ENCODE results near the gene CEP83.
"Not testable (repeated sequence)": the region's sequence is repeated elsewhere in the genome, so short reads cannot be mapped to it uniquely, and the experiment has no call there.

The CEP83 gene, protein sequence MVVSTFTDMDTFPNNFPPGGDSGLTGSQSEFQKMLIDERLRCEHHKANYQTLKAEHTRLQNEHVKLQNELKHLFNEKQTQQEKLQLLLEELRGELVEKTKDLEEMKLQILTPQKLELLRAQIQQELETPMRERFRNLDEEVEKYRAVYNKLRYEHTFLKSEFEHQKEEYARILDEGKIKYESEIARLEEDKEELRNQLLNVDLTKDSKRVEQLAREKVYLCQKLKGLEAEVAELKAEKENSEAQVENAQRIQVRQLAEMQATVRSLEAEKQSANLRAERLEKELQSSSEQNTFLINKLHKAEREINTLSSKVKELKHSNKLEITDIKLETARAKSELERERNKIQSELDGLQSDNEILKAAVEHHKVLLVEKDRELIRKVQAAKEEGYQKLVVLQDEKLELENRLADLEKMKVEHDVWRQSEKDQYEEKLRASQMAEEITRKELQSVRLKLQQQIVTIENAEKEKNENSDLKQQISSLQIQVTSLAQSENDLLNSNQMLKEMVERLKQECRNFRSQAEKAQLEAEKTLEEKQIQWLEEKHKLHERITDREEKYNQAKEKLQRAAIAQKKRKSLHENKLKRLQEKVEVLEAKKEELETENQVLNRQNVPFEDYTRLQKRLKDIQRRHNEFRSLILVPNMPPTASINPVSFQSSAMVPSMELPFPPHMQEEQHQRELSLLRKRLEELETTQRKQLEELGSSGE

DNA sequence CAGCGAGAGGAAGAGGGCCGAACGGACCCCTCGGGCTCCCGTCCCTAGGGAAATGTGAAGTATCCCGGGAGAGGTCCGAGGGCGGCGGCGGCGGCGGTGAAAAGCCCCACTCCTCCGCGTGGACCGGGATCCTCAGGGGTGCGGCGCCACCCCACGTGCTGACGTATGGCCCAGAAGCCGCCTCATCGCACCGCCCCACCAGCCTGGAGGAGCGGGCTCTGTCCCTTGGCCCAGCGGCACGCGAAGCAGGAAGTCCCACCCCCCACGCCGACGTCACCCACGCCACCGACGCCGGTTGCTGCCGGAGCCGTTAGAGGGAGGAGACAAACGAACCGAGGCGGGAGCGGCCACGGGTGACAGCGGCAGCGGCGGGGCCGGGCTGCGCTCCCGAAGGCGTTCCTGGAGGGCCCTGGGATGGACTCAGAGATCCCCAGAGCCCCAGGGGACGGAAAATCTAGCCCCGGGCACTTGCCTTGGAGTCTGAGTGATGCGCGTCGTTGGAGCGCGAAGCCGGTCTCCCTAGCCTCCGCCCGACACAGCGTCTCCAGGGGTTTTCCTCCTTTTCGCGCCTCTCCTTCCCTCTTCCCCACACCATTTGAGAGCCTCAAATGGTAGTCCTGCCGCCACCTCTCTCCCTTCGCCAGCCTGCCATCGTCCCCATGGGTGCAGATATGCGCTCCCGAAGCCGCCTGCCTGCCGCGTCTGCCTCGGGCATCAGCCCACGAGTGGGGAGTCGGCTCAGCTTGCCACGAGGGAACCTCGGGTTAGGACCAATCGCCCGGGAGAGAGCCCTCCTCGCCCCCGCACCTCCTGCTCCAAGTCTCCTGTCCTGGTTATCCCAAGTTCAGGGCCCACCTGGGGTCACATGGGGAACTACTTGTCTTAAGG is at the start of gene CEP83:
Gene CEP83, minus strand, starts transcription at position 140 of the 888 bp plus-strand sequence. CDS start 47,377 bp downstream, outside the sequence.
- DNase-seq (ENCODE audit: low spot score): peak; percentile 97

DNA sequence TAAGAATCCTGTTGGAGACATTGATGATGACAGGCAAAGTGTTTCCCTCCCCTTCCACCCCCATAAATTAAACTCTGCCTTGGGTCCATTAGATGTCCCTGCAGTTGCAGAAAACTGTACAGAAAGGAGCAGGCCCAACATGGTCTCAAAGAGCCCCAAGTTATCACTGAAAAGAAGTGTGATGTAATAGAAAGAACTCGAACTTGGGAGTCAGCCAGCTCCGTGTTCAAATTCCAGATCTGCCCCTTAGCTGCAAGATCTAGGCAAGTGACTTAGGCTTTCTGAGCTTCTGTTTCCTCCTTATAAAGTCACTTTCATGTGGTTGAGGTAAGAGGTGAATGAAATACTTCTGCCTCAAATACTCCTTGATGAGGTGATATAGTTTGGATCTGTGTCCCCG is 49.6 kb upstream of the CEP83 start:
- no peak for DNase-seq (ENCODE audit: low spot score)

DNA sequence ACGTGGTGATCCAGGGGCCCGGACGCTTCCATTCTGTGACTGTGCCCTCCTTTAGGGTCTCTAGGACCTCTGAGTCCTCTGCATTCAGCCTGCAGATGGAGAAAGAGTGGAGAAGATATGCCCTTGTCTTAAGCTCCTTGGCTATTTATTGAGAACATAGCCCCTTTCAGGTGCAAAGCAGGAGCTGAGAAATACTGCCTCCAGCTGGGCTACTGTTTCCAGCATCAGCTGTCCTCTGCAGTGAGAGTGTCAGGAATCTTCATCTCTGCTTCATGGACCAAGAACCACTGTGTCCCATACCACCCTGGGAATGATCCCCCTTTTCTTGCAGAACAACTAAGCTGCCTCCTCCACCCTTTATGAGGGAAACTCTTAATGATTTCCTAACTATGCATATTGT is 47.8 kb upstream of the CEP83 start:
- no peak for DNase-seq (ENCODE audit: low spot score)

DNA sequence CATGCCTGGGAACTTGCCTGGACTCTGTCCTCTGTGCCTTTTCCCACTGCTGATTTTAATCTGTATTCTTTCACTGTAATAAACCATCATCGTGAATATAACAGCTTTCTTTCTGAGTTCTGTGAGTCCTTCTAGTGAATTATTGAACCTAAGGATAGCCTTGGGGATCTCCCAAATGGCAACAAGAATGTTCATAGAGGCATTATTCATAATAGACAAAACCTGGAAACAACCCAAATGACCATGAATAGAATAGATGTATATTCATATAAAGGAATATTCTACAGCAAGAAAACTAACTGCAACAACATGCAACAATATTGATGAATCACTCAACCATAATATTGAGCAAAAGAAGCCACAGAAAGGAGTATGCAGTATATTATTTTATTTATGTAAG is 44.7 kb upstream of the CEP83 start:
- DNase-seq (ENCODE audit: low spot score): no peak

DNA sequence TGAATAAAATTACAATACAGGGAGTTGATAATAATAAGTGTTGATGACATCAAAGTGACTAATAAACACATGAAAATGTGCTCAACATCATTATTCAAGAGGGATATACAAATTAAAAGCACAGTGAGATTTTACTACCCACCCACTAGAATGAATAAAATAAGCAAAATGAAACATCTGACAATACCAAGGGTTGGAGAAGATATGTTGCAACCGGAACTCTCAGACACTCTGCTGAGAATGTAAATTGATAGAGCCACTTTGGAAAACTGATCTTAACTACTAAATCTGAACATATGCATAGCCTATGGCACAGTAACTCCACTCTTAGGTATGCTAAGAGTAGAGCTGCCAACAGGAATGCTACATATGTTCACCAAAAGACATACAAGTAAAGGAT is 44.0 kb upstream of the CEP83 start:
- no peak for DNase-seq (ENCODE audit: low spot score)

DNA sequence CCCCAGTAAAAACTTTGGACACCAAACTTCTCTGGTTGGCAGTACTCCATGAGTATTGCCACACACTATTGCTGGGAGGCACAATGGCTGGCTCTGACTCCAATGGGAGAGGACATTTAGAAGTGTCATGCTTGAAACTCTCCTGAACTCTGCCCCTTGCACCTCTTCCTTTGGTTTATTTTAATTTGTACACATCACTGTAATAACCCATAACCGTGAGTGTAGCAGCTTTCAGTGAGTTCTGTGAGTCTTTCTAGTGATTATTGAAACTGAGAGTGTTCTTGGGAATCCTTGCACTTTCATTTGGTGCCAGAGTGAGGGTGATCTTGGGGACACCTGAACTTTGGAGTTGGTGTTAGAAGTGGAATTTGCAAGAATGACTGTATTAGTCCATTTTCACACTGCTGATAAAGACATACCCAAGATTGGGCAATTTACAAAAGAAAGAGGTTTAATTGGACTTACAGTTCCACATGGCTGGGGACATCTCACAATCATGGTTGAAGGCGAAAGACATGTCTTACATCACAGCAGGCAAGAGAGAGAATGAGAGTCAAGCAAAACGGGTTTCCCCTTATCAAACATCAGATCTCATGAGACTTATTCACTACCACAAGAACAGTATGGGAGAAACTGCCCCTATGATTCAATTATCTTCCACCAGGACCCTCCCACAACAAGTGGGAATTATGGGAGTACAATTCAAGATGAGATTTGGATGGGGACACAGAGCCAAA is 41.3 kb upstream of the CEP83 start:
- DNase-seq (ENCODE audit: low spot score): no peak

DNA sequence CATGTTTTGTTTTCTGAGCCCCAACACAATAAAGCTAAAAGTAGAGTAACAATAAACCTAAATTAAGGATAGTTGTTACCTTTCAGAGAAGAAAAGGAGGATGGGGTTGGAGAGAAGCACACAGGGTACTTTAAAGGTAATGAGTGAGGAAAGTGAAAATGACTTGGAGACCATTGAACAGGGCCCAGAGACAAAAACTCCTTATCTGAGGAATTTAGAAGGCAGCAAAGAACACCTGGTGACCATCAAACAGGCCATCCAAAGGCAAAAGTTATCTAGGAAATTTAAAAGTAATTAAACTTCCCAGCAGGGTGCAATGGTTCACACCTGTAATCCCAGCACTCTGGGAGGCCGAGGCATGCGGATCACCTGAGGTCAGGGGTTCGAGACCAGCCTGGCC is 39.0 kb upstream of the CEP83 start:
- DNase-seq (ENCODE audit: low spot score): no peak

DNA sequence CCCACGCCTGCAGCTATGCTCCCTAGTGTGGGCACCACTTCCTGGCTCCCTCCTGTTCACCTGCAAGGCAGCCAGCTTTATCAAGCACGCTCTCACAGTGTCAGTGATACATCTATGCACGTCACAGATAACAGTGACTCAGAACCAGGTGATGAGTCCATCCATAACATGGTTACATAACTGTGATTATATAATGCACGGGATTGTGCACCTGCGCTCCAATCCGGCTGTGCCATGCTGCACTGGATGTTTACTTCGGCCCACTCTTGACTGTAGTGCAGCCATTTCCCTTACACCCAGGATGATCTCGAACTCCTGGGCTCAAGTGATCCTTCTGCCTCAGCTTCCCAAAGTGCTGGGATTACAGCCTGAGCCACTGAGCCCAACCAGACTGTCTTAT is 38.4 kb upstream of the CEP83 start:
- no peak for DNase-seq (ENCODE audit: low spot score)

DNA sequence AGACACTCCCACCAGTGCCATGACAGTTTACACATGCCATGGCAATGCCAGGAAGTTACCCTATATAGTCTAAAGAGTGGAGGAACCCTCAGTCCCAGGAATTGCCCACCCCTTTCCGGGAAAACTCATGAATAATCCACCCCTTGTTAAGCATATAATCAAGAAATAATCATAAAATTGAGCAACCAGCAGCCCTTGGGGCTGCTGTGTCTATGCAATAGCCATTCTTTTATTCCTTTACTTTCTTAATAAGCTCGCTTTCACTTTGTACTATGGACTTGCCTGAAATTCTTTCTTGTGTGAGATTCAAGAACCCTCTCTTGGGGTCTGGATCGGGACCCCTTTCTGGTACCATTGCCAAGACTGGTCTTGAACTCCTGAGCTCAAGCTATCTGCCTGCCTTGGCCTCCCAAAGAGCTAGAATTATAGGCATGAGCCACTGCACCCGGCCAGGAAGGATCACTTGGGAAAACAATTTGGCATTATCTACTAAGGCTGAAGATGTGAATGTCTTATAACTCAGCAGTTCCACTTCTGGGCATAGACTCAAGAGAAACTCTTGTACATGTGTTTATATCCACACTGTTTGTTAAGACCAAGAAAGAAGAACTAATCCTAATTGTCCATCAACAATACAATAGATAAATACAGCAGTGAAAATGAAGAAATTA is 35.9 kb upstream of the CEP83 start:
- no peak for DNase-seq (ENCODE audit: low spot score)

DNA sequence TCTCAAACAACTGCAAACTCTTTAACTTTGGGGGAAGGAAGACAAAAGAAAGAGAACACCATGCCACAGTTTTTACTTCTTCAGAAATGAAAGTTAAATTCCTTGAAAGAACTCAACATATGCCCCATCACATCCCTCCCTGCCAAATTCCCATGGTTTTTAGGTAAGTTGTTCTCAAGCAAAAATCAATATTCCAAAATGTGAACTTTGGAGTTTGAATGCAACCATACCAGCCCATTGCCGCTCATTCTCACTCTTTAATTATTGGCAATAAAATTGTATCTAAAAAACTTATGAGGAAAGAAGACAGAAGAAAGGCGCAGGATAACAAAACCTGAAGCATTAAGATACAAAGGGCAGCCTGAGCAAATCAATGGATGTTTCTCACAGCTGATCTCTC is 31.8 kb upstream of the CEP83 start:
- DNase-seq (ENCODE audit: low spot score): no peak

DNA sequence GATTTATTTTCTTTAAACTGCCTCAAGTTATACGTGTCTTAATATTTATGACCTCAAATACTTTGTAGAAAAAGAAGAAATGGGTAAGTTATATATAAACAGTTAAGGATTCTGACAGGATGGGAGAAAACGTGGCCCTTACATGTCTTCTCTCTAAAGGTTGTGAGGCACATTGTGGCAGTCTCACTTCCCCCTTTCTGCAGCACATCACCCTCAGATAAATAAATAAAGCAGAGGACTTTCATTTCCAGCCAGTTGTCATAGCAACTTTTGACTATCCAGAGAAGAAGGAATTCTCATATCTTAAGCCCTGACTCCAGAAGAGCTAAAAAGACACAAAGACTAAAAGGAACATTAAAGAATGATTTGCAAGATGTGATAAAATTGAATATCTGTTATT is 28.8 kb upstream of the CEP83 start:
- no peak for DNase-seq (ENCODE audit: low spot score)

DNA sequence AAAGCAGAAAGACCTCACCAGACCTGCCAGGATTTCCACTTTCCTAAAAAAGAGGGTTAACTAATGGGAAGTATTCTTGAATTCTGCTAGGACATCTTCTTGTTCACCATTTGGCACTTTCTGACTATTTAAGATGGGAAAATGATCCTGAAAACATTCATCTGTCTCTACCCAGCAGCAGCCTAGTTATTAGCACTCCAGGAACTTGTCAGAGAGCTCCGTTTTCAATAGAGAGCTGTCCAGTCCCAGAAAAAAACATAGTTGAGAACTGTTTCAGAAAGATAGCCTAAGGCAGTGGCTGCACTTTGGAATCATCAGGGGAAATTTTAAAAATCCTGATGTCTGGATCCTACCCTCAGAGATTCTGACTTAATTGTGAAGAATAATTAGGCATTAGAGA is 22.1 kb upstream of the CEP83 start:
- no peak for DNase-seq (ENCODE audit: low spot score)

DNA sequence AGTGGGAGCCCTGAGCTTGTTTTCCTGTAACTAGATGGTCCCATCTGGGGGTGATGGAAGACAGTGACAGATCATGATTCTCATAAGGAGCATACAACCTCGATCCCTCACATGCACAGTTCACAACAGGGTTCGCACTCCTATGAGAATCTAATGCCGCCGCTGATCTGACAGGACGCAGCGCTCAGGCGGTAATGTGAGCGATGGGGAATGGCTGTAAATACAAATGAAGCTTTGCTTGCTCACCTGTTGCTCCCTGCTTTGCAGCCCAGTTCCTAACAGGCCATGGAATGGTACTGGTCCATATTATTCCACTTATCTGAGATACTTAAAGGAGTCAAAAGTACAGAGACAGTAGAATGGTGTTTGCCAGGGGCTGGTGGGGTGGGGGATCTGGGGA is 9.9 kb upstream of the CEP83 start:
- no peak for DNase-seq (ENCODE audit: low spot score)

DNA sequence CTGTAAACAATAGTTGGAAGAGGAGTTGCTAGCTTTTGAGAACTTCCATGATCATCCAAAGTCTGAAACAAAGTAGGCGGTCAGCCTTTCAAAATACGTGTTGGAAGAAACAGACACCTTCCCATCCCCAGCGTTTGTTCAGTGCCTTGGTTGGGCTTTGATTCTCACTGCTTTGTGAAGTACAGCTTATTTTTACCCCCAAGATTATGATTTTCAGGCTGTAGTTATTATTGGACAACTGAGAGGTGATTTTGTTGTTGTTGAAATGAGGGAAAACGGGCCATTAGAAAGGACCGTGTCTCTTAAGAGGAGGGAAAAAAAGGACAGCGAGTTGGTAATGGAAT is 921 bp upstream of the CEP83 start:
- no peak for DNase-seq (ENCODE audit: low spot score)

DNA sequence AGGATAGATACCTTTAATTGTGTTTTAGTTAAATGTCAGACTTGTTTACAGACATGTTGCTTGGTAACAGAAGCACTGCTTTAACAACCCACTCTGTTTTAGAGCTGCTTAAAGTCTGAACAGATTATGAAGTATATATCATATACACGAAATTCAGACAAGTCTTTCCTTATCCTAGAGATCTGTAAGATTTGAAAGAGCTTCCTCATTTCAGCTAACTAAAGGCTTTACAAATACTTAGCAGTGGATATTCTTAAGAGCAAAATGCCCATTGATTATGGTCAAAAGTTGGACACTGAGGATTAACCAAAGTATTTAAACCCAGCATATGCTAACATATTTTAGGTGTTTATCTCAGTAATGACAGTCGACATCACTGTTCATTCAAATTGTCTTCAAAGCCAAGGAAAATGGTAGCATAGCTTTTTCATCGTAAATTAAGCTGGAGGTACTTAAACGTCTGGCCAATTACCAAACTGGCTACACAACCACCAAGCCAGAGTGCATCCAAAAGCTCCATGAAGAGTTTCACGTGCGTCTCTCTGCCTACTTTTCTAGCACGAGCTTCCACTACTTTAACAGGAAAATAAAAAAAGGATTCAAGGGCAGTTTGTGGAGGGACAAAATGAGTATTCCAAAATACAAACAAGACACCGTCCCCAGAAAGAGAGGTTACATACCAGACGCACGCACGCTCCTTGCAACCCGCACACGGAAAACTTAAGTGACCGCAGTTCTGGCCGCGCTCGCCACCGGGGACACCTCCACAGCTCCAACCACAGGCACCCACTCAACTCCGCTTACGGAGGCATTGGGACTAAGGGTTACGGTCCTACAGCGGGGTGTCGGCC is 565 bp downstream of the CEP83 start:
- DNase-seq (ENCODE audit: low spot score): no peak

DNA sequence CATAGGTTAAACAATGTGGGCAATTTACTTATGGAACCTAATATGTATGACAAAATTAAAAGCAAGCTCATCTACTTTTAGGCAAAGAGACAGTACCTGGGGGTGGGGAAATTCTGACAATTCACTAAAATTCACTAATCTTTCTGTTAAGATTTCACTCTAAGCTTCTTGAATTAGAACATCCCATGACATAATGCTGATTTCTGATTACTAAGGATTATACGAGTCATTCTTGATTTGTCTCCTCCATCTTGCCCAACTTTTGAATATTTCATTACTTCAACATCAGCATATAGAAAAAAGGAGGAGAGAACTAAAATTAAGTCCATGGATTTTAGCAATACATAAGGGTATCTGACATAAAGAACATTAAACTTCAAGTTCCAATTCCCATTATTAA is 2.4 kb downstream of the CEP83 start:
- DNase-seq (ENCODE audit: low spot score): no peak

DNA sequence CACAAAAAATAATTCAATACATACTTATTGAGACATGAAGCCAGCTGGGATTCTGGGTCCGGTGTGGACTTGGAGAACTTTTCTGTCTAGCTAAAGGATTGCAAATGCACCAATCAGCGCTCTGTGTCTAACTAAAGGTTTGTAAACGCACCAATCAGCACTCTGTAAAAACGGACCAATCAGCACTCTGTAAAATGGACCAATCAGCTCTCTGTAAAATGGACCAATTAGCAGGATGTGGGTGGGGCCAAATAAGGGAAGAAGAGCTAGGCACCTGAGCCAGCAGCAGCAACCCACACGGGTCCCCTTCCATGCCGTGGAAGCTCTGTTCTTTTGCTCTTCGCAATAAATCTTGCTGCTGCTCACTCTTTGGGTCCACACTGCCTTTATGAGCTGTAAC is 5.3 kb downstream of the CEP83 start:
- not testable (repeated sequence) for DNase-seq (ENCODE audit: low spot score)

DNA sequence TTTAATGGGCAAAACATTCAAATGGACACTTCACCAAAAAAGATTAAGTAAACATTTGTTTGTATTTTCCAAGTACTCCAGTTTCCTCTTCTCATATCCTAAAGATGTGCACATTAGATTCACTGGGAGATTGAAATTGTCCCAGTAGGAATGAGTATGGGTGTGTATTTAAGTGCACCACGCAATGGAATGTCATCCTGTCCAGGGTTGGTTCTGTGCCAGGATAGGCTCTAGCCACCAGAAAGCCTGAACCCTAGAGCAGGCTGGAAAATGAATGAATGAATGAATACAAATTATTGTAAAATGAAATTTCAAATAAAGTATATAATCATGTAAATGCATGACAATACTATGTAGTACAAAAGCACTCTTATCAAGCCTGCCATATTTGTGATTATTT is 14.0 kb downstream of the CEP83 start:
- no peak for DNase-seq (ENCODE audit: low spot score)

DNA sequence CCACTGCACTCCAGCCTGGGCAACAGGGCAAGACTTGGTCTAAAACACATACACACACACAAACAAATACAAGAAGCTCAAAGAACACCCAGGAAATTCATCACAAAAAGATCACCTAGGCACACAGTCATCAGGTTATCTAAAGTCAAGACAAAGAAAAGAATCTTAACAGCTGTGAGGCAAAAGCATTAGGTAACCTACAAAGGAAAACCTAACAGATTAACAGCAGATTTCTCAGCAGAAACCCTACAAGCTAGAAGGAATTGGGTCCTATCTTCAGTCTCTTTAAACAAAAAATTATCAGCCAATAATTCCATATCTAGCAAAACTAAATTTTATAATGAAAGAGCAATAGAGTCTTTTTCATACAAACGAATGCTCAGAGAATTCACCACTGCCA is 22.4 kb downstream of the CEP83 start:
- no peak for DNase-seq (ENCODE audit: low spot score)

DNA sequence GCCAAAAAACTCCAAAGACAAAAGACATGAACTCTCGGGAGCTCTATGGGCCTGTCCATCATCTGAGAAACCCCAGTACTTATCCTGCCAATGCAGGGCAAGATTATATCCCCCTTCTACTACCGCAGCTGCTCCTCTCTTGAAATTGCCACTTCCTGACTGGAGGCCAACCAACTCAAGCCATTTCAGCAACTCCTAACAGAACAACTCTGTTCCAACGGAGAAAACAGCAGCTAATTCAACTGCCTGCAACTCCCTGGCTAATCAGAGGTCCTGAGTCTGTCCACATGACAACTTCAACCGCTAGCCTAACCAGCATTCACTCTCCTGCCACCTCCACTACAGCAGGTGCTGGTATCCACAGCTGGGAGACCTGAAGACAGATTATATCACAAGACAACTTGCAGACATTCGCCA is 24.1 kb downstream of the CEP83 start:
- no peak for DNase-seq (ENCODE audit: low spot score)

DNA sequence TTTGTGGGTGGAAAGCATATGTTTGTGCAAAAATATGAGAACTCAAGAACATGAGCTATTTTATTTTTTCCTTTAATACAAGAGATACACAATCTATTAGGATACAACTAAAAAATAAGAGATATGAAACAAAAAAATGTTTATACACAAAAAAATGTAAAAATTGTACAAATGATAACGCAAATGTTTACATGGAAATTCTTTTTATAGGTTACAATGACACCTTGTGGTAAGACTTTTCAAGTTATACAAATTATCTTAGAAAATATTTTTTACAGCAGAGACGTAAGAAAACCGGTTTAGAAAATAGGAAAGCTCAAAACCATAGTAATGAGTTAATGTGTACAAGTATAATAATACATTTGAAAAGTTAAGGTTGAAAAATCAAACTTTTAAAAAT is 25.5 kb downstream of the CEP83 start:
- DNase-seq (ENCODE audit: low spot score): no peak

Measured in left forelimb (tissue), 1 donor.